Ishikawa (cell line): ENCODE data around the gene ATP13A1.

Experiments used
- CEBPB ChIP-seq: IDR thresholded peaks from 2 replicates; pipeline ENCODE4 v1.6.1; 2012
- CREB1 ChIP-seq: IDR thresholded peaks from 2 replicates; pipeline ENCODE4 v1.6.1; 2012; ENCODE audit warnings: low read depth
- EGR1 ChIP-seq: IDR thresholded peaks from 2 replicates; pipeline ENCODE4 v1.6.1; 2012
- EP300 ChIP-seq: IDR thresholded peaks from 2 replicates; pipeline ENCODE4 v1.6.1; 2012; ENCODE audit warnings: borderline replicate concordance
- FOXM1 ChIP-seq: IDR thresholded peaks from 2 replicates; pipeline ENCODE4 v1.6.1; 2012; ENCODE audit warnings: low read depth, borderline replicate concordance
- MAX ChIP-seq: IDR thresholded peaks from 2 replicates; pipeline ENCODE4 v1.6.1; 2012
- NFIC ChIP-seq: IDR thresholded peaks from 2 replicates; pipeline ENCODE4 v1.6.1; 2012
- RAD21 ChIP-seq: IDR thresholded peaks from 2 replicates; pipeline ENCODE4 v1.6.1; 2012; ENCODE audit warnings: low read depth
- REST ChIP-seq: IDR thresholded peaks from 2 replicates; pipeline ENCODE4 v1.6.1; 2012; ENCODE audit warnings: low read depth, mild to moderate bottlenecking
- TAF1 ChIP-seq: IDR thresholded peaks from 2 replicates; pipeline ENCODE4 v1.6.1; 2012; ENCODE audit warnings: low read depth, mild to moderate bottlenecking
- TCF12 ChIP-seq: IDR thresholded peaks from 2 replicates; pipeline ENCODE4 v1.6.1; 2012; ENCODE audit warnings: low read depth
- TEAD4 ChIP-seq: IDR thresholded peaks from 2 replicates; pipeline ENCODE4 v1.6.1; 2012
- USF1 ChIP-seq: IDR thresholded peaks from 2 replicates; pipeline ENCODE4 v1.6.1; 2012
- YY1 ChIP-seq: IDR thresholded peaks from 2 replicates; pipeline ENCODE4 v1.6.1; 2012; ENCODE audit warnings: low read depth
- ZBTB7A ChIP-seq: IDR thresholded peaks from 2 replicates; pipeline ENCODE4 v1.6.1; 2012; ENCODE audit warnings: low read depth

Gene ATP13A1

GRCh38 chr19:19653597-19654147, 9.8 kb downstream of the ATP13A1 start:
- TF ChIP-seq MAX (no peak), EP300 (no peak), ZBTB7A (no peak), TCF12 (no peak), YY1 (no peak), CEBPB (no peak), FOXM1 (no peak), USF1 (no peak)

- TF ChIP-seq USF1 (no peak), ZBTB7A (no peak), REST (no peak), EP300 (no peak), EGR1 (no peak), TEAD4 (no peak), NFIC (no peak), YY1 (no peak), TCF12 (no peak), FOXM1 (no peak), CREB1 (no peak), TAF1 (no peak), CEBPB (no peak), MAX (no peak), RAD21 (no peak)
These were observed 10.8 kb downstream of the ATP13A1 start for GRCh38 chr19:19652482-19653295.

GRCh38 chr19:19651076-19651475, 12.4 kb downstream of the ATP13A1 start:
- TF ChIP-seq REST (no peak), YY1 (no peak), MAX (no peak), TEAD4 (no peak), ZBTB7A (no peak), CEBPB (no peak), USF1 (no peak), FOXM1 (no peak), CREB1 (no peak), EGR1 (no peak), RAD21 (no peak), EP300 (no peak), TCF12 (no peak), TAF1 (no peak), NFIC (no peak)

GRCh38 chr19:19650331-19650730, 13.1 kb downstream of the ATP13A1 start:
- no peak for TF ChIP-seq MAX
- TF ChIP-seq NFIC, result no peak
- no peak for TF ChIP-seq TCF12
- no peak for TF ChIP-seq FOXM1
- TF ChIP-seq CEBPB, result no peak
- no peak for TF ChIP-seq TEAD4
- TF ChIP-seq USF1, result no peak
- TF ChIP-seq YY1, result no peak
- no peak for TF ChIP-seq ZBTB7A
- TF ChIP-seq EP300, result no peak
- TF ChIP-seq TAF1, result no peak
